D341Med (cell line): ENCODE results near the gene FLT3LG.
"Not testable (repeated sequence)": the region's sequence is repeated elsewhere in the genome, so short reads cannot be mapped to it uniquely, and the experiment has no call there.

Source experiments
- DNase-seq: peaks from one replicate; pipeline ENCODE4 v3.0.0; 2012; ENCODE audit warnings: low spot score

The FLT3LG gene

DNA sequence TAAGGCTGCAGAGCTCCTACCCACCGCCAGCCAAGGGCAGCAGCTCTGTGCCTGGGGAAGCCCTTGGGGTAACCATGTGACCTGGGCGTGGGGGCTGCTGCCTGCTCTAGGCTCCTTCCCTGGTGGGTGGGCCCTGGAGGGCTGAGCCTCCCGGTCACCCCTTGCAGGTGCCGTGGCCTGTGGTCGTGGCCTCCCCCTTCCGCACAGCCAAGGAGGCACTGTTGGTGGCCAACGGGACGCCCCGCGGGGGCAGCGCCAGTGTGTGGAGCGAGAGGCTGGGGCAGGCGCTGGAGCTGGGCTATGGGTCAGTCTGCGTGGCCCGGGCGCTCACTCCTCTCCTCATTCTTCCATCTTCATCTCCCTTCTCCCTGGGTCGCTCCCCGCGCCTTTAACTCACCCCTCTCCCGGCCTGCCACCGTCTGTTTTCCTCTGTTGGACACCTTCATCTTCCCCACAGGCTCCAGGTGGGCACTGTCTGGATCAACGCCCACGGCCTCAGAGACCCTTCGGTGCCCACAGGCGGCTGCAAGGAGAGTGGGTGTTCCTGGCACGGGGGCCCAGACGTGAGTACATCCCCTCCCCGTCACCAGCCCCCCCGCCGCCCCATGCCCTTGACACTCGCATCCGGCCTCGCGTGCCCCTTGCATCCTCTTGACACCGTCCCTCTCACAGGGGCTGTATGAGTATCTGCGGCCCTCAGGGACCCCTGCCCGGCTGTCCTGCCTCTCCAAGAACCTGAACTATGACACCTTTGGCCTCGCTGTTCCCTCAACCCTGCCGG is 9.9 kb upstream of the FLT3LG start:
- no peak for DNase-seq

DNA sequence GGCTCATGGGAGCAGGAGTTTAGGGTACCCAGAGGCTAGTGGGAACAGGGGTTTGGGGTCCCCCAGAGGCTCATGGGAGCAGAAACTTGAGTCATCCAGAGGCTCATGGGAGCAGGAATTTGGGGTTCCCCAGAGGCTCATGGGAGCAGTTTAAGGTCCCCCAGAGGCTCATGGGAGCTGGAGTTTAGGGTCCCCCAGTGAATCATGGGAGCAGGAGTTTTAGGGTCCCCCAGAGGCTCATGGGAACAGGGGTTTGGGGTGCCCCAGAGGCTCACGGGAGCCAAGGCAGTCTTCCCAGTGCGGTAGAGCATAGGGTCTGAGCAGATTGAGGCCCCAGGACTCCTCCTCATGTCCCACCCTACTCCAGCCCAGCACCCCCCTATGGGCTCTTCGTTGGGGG is 8.6 kb upstream of the FLT3LG start:
- DNase-seq, result no peak

DNA sequence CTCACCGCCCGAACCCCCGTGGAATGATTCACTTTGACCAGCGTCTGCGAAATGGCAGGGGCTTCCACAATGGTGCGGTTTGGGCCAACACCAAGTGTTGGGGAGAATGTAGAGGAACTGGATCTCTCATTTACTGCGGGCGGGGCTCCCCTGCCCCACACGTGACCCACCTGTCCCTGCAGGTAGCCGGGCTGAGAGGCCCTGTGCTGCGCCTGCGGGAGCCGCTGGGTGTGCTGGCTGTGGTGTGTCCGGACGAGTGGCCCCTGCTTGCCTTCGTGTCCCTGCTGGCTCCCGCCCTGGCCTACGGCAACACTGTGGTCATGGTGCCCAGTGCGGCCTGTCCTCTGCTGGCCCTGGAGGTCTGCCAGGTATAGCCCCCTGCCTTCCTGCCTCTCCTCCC is 5.8 kb upstream of the FLT3LG start:
- DNase-seq, result no peak

DNA sequence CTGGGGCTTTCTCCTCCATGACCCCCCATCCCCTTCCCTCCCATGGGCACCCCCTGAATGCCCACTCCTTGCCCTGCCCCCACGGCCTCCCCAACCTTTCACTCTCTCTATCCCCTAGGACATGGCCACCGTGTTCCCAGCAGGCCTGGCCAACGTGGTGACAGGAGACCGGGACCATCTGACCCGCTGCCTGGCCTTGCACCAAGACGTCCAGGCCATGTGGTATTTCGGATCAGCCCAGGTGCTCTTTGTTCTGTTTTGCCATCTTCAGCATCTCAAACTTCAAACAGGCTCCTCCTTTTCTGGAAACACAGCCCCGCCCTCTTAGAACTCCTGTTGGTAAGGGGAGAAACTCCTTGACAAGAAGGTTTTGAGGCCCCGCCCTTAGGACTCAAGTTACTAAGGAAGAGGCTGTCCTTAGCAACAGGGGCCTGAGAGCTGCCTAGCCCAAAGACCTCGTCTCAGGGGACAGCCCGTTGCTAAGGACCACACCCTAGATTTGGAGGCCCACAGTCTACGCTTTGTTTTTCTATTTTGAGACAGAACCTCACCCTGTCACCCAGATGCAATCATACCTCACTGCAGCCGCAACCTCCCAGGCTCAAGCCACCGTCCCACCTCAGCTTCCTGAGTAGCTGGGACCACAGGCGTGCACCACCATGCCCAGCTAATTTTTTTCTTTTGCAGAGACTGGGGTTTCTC is 5.1 kb upstream of the FLT3LG start:
- peak; percentile 72 for DNase-seq

DNA sequence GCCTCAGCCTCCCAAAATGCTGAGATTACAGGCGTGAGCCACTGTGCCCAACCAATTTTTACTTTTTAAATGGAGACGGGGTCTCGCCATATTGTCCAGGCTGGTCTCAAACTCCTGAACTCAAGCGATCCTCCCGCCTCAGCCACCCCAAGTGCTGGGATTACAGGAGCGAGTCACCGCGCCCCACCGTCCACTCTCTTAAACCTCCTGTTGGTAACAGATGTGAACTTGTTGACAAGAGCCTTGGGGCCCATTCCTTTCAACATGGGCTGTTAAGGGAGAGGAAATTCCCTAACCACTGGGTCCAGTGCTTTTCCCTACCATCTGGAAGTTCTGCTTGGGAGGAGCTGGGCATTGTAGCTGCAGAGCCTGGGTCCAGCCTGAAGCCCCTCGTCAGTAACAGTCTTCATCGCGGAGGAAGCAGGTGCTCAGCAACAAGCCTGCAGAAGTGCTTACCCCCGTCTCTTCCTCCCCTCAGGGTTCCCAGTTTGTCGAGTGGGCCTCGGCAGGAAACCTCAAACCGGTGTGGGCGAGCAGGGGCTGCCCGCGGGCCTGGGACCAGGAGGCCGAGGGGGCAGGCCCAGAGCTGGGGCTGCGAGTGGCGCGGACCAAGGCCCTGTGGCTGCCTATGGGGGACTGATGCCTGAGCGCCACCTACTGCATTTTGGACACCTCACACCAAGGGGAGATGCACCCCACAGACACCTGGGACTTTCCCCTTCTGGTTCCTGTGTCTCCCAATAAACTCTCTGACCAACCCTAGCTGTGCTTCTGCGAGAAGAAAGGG is 4.0 kb upstream of the FLT3LG start:
- DNase-seq, result peak; percentile 55

DNA sequence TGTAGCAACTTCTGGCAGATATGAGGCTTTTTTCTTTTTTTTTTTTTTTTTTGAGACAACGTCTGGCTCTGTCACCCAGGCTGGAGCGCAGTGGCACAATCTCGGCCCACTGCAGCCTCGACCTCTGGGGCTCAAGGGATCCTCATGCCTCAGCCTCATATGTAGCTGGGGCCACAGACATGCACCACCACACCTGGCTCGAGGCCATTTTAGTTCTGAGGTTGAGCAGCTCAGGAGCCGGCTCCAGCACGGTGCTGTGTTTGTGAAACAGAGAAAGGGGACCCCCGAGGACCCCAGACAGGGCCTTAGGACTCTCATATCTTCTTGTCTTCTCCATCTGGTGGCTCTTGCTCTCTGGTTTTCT is 3.4 kb upstream of the FLT3LG start:
- no peak for DNase-seq

DNA sequence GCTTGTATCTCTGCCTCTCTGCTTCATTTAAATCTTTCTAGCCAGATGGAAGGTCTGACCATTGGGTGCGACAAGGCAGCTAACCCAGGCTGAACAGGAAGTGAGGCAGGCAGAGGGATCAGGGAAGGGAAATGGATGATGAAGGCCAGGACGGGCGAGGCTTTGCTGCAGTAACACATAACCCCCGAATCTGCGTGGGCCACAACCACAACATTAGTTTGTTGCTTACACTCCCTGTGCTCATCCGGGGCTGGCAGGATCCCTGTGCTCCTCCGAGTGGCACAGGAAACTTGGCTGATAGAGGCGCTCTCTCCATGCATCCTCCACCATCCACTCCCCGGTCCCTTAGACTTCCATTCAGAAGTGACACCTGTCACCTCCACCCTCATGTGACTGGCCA is 1.1 kb upstream of the FLT3LG start:
- no peak for DNase-seq

DNA sequence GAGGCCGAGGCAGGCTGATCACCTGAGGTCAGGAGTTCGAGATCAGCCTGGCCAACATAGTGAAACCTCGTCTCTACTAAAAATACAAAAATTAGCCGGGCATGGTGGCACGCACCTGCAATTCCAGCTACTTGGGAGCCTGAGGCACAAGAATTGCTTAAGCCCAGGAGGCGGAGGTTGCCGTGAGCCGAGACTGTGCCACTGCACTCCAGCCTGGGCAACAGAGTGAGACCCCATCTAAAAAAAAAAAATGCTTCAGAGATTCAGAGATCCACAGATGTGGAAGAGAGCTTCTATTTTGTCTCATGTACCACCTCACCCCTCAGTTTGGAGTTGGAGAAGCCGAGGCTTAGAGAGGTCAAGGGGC is 531 bp upstream of the FLT3LG start:
- not testable (repeated sequence) for DNase-seq

DNA sequence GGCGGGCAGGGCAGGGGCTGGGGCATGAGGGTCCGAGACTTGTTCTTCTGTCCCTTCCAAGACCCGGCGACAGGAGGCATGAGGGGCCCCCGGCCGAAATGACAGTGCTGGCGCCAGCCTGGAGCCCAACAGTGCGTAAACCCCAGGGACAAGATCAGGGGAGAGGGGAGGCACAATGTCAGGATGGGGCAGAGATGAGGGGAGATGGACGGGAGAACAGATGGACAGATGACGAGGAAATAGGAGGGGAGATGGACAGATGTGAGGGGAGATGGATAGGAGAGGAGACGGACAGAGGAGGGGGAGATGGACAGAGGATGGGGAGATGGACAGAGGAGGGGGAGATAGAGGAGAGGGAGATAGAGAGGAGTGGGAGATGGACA is 518 bp downstream of the FLT3LG start:
- DNase-seq, result no peak

DNA sequence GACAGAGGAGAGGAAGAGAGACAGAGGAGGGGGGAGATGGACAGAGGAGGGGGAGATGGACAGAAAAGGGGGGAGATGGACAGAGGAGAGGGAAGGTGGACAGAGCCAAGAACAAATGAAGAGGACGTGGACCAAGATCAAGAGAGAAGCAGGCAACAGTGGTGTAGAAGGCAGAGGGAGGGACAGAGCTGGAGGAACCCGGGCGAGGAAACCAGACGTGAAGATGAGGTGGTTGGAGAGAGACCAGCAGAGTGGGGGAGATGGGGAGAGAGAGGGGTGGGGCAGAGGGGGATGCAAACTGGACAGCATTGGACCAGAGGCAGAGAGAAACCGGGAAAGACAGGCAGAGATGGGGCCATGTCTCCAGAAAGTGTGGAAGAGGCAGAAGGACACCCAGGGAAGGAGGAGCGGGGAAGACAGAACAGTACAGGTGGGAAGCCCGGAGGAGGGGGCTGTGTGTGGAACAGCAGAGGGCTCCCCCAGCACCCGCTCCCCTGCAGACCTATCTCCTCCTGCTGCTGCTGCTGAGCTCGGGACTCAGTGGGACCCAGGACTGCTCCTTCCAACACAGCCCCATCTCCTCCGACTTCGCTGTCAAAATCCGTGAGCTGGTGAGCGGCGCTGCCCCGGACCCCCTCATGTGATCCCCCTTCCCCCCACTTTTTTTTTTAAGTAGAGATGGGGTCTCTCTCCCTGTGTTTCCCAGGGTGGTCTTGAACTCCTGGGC is 1.3 kb downstream of the FLT3LG start:
- no peak for DNase-seq

DNA sequence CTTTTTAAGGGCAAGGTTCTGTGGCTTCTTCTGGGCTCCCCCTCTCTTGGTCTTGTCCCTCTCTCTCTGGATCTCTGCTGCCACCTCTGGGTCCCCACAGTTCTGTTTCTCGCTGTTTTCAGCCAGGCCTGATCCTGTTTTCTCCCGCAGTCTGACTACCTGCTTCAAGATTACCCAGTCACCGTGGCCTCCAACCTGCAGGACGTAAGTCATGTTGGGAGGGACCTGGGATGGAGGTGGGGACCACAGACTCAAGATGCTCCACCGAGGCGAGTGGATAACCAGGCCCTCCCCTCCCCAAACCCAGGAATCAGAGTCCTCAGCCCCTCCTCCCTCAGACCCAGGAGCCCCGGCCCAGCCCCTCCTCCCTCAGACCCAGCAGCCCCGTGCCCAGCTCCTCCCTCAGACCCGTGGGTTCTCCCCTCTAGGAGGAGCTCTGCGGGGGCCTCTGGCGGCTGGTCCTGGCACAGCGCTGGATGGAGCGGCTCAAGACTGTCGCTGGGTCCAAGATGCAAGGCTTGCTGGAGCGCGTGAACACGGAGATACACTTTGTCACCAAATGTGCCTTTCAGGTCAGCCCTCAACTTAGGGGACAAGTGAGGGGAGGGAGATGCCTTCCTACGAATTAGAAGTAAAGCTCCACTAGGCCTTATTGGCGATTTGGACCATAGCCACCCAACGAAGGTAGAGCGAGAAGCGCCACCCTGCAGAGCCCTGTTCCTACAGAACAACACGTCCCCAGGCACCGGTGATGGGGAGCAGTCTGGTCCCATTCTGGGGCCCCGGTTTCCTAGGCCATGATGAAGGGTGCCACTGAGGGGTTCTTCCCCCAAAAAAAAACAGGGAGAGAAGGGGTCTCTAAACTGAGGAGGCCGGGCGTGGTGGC is 2.2 kb downstream of the FLT3LG start:
- peak; percentile 84 for DNase-seq

DNA sequence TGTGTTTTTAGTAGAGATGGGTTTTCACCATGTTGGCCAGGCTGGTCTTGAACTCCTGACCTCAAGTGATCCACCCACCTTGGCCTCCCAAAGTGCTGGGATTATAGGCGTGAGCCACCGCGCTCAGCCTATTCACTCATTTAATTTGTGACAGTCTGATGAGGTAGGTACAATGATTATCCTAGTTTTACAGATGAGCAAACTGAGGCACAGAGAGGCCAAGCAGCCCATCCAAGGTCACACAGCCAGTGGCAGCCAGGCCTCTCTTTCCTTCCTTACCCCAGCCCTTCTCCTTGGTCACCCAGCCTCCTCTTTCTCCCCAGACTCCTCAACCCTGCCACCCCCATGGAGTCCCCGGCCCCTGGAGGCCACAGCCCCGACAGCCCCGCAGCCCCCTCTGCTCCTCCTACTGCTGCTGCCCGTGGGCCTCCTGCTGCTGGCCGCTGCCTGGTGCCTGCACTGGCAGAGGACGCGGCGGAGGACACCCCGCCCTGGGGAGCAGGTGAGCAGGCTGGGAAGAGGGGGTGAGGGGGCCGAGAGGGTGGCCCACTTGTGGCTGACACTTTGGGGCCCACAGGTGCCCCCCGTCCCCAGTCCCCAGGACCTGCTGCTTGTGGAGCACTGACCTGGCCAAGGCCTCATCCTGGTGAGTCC is 6.1 kb downstream of the FLT3LG start:
- no peak for DNase-seq

DNA sequence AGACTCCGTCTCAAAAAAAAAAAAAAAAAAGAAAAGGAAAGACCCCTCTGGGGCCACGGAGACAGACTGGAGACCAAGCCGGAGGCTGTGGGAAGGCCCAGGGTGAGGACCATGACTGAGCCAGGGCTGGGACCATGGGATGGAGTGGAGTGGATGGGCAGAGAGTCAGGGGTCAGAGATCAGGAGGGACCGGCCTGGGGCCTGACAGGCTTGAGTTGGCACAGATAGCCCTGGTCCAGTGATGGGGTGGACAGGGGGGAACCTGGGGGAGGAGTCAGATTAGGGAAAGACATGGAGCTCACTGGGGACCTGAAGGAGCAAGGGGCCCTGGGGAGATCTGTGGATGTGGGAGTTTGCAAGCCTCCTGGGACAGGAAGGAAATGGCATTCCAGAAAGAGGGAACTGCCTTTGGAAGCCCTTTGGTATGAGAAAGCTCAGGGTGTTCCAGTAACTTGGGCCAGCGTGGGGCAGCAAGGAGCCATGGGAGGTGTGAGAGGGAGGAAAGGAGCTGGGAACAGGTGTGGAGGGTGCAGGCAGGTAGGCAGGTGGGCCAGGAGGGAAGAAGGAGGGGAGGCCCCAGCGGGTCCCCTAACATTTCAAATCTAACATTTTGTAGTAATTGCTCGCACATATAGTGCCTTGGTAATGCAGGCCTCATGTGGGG is 7.1 kb downstream of the FLT3LG start:
- no peak for DNase-seq

DNA sequence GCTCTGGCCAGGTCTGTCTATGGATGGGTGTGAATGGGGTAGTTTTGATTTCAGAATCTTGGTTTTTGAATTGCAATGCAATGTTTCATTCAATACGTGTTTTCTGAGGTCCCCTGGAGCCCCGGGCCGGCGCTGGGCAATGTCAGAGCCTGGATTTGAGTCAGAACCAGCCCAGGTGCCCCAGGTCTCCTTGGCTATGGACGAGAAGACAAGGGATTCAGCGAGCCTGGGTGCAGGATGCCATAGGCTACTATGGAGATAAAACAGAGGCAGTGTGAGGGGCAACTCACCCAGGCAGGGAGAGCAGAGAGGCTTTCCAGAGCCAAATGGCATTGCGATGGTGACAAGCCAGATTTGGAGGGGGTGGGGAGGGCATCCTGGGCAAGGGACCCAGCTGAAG is 12.2 kb downstream of the FLT3LG start:
- no peak for DNase-seq

DNA sequence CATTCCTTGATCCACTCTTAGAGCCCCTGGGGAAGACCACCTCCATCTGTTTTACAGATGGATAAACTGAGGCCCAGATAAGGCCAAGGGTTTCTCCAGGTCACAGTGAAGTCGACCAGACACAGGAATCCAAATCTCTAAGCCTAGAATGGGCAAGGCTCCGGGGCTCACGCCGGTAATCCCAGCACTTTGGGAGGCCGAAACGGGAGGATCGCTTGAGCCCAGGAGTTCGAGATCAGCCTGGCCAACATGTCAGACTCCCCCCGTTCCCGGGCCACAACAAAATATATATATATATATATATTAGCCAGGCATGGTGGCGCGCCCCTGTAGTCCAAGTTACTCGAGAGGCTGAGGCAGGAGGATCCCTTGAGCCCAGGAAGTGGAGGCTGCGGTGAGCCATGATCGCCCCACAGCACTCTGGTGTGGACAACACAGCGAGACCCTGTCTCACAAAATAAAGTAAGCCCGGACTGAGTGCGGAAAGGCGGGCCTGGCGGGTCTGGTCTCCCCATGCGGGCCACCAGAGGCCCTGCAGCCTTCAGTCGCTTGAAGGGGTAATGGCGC is 12.8 kb downstream of the FLT3LG start:
- DNase-seq, result no peak

DNA sequence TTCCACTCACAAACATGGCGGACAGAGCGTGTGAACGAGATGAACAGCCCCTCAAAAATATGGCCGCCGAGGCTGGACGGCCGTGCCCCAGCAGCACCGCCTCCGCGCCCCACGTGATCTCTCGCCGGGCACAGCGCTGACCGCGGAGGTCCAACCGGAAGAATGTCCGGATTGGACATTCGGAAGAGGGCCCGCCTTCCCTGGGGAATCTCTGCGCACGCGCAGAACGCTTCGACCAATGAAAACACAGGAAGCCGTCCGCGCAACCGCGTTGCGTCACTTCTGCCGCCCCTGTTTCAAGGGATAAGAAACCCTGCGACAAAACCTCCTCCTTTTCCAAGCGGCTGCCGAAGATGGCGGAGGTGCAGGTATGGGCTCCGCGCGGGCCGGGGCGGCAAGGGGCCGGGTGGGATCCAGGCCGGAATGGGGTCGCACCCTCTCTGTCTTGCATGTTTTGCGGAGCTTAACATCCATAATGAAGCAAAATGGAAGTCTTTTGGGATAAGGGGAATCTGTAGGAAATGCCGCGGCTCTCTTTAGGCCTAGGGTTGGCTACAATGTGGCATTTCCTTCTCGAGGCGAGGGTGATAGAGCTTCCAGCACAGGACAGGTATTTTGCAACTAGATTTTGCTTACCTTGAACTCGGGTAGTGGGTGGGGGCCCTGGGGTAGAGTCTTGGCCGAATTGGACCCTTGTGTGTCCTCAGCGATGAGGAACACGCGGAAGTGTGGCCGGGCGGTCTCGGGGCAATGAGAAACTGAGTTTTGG is 13.4 kb downstream of the FLT3LG start, which contains the start of gene RPL13A:
RPL13A (plus strand) TSS at position 332 of the 769 bp plus-strand sequence; CDS start at position 354, 22 bp downstream.
- DNase-seq, result peak; percentile 98

DNA sequence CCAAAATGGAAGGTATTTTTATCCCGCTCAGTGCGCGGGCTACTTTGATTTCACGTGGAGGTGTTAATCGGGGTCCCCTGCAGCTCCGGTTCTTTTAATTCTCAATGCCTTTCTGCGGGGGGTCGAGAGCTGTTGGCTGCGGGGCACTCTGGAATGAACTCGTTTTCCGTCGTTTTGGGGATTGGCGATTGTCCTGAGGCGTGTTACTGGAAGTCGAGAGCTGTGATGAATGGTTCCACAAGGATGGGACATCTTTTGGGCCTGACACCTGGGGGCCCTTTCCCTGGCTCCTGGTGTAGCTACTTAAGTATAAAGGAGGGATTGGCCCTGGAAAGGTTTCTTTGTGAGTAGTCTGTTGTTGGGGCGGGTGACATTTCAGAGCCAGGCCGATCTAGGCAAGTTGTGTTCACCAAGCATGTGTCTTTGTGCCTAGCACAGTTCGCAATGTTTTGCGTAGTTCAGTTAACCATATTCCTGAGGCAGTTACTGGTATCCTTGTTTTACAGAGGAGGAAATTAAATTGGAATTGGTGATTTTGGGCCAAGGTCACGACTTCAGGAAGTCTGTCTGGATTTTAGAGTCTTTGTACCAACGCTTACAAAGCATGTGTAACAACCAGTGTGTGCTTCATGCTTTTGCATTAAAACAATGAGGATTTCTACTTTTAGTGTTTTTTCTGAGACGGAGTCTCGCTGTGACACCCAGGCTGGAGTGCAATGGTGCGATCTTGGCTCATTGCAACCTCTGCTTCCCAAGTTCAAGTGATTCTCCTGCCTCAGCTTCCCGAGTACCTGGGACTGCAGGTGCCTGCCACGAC is 14.2 kb downstream of the FLT3LG start:
- DNase-seq, result no peak

DNA sequence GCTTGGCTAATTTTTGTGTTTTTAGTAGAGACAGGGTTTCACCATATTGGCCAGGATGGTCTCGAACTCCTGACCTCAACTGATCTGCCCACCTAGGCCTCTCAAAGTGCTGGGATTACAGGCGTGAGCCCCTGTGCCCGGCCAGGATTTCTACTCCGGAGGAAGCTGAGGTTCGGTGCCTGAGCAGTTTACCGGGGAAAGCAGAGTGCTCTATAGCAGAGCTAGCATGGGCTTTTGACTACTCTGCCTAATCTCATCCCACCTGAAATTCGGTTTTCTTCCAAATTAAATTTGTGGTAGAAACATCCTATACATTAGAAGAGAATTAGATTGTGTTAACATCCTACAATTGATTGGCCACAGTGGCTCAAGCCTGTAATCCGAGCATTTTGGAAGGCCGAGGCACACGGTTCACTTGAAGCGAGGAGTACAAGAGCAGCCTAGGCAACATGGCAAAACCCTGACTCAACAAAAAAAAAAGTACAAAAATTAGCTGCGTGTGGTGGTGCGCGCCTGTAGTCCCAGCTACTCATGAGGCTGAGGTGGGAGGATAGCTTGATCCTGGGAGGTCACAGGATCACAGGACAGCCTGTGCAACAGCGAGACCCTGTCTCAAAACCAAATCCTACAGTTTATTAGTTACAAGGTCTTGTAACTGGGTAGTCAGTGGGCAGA is 15.0 kb downstream of the FLT3LG start:
- DNase-seq, result no peak
